HG03280 (cell line): ENCODE measurements around the gene SNCB.

Experiments
- ATAC-seq: cut with Tn5 transposase; IDR thresholded peaks from one replicate; pipeline ENCODE4 v1.9.1; 2021; ENCODE audit warnings: mild to moderate bottlenecking, moderate library complexity; ENCODE audit not compliant: unreplicated experiment

The SNCB gene

DNA sequence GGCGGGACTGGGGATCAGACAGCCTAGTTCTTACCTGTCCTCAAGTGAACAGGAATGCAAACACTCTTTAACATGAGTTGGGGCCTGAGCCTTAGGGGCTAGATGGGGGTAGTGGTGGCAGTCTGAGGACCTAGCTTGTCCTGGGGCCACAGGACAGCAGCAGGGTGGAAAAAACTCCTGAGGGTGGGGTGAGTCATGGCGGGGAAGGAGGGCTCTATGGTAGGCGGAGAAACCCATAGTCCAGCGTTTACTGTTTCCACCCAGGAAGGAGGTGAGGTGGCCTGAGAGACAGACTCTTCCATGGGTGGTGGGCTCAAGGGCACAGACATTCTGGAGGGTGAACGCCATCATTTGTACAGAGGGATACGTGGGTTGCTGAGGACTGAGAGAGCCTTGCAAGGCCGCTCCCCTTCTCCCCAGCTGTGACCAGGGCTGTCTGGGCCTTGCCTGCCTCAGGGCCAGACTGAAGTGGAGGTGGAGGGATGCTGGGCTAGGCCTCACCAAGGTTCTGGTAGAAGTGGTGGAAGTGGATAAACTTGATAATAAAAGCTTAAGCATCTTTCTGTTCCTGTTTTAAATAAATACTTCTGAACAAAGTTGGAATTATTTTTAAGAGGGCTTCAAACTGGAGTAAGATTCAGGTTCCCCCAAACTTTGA, 15.8 kb upstream of the SNCB start:
- ATAC-seq: no peak

DNA sequence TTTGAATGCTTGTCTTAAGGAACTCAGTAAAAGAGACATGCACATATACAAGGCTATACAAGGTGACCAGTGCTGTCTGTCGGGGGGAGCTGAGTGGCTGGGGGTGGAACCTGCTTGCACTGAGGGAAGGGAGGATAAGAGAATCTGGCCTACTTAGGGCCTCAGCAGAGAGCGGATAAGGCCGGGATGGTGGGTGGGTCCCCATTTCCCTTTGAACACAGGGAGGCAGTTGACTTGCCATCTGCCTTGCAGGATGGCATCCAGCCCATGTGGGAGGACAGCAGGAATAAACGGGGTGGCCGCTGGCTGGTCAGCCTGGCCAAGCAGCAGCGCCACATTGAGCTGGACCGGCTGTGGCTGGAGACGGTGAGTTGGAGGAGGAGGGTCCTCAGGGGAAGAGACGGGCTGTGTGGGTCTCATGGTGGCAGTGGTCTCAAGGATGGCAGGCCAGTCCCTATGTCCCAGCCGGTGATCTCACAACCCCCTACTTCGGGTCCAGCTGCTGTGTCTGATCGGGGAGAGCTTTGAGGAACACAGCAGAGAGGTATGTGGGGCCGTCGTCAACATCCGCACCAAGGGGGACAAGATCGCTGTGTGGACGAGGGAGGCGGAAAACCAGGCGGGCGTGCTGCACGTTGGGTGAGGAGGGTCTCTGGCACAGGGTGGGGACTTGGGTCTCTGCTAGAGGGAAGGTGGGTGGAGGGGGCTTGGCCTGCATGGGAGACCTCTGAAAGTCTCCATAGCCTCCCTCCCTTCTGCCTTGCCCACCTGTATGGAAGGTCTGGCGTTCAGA, 14.7 kb upstream of the SNCB start:
- no peak for ATAC-seq

DNA sequence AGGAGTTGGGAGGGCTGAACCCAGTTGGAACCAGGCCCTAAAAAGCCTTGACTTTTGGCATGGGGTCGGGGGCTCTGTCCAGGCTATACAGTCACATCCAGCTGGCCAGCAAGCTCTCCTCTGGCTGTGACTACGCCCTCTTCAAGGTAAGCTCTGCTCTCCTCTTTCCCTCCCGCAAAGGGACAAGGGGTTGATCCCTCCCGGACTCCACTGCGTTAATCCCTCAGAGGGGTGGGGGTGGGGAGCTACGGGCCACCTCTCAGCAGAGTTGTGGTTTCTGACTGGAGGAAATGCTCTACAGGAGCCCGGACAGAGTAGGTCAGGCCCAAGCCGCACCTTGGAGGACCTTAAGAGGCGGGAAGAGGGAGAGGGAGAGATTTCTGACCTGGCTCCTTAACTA, 14.0 kb upstream of the SNCB start:
- no peak for ATAC-seq

DNA sequence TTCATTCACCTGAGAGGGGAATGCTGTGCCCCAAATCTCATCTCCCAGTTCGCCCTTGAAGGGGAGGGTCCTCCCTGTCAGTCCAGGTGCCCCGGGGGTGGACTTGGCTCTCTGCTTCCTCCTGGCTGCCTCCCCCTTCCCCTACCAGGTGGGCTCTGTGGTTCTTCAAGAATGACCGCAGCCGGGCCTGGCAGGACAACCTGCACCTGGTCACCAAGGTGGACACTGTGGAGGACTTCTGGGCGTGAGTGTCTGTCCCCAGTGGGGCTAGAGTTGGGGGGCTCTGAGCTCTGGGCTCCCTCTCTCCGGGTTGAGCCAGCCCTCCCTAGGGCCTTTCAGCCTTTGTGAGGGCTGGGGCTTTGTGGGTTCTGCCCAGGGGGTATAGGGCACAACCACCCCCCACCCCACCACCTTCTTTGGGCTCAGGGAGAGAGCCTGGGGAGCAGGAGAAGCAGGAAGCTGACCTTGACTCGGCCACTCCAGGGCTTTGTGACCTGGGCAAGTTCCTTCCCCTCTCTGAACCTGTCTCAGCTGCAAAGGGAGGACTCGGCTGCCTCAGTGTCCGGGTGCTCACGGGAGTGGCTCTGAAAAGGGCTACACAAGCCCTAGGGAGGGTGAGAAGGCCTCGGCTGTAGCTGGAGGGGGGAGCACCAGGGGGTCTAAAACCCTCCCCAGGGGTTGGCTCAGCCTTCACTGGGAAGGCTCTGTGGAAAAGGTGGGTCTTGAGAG, 13.3 kb upstream of the SNCB start:
- no peak for ATAC-seq

DNA sequence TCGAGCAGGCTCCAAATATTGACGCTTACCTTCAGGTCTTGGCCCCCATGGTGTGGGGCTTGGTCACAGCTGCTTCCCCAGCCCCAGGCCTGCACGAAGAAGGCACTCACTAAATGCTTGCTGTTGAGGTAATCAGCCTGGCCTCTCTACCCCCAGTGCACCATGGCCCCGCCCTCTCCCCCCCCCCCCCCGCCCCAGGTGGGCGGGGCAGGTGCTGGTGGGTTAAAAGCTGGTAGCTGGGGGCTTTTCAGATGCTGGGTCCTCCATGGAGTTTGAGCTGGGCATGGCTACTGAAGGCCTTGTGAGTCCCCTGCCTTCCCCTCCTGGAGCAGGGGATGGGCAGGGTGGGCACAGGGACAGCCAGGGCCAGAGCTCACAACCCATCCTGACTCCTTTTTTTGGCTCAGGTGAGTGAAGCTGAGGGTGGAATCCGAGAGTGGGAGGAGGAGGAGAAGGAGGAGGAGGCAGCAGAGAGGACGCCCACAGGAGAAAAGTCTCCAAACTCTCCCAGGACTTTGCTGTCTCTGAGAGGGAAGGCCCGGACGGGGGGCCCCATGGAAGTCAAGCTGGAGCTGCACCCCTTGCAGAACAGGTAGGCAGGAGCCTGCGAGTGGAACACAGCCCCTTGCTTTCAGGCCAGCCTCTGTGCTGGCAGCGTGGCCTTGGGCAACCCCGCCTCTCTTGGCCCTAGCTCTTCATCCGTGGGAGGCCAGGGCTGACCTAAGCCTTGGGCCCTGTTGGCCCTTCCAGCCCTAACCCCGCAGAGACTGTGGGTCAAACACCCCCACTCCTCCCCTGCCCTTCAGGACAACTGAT, 12.5 kb upstream of the SNCB start:
- ATAC-seq: no peak

DNA sequence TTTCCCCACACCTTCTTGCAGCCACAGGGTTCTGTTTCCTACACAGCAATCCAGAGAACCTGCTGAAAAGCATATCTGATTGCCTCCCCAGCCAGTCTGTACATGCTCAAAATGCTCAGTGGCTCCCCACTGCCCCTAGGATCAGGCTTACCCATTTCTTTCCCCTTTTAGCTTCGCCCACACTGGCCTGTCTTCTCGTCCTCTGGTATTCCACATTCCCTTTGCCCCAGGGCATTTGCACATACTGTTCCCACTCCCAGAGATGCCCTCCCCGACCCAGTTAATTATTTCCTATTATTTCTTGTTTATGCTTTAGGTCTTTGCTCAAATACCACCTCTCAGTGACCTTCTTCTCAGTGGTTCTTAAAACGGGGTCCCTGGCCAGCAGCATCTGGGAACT, 10.3 kb upstream of the SNCB start:
- ATAC-seq: no peak

DNA sequence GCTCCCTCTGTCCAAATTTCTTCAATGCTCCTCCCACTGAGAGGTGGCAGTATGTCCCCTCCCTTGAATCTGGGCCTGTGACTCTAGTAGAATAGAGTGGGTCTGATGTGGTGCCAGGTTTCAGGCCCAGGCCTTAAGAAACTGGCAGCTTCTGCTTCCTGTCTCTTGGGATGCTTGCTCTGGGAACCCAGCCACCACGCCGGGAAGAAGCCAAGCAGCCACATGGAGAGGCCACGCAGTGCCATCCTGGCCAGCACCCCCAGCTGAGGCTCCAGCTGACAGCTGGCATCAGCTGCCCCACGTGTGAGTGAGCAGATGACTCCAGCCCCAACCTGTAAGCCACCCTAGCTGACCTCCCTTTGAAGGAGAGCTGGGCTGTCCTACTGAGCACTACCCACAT, 9.6 kb upstream of the SNCB start:
- ATAC-seq: no peak

DNA sequence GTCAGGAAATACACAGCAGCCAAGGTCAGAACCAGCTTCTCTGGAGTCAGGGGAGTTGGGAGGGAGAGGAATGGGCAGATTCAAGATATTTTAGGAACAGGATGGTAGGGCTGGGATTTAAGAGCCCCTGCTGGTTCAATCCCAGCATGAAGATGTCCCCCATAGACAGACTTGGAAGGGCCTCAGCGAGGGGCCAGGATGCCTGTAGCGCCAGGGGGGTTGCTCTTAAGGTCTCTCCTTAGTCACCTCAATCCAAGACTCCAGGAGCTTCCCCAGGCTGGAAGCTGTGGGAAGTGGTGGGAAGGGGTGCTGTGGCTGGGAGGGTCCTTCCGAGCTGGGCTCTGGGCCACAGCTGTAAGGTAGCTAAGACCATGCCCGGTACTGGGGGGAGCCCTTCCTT, 8.9 kb upstream of the SNCB start:
- no peak for ATAC-seq

DNA sequence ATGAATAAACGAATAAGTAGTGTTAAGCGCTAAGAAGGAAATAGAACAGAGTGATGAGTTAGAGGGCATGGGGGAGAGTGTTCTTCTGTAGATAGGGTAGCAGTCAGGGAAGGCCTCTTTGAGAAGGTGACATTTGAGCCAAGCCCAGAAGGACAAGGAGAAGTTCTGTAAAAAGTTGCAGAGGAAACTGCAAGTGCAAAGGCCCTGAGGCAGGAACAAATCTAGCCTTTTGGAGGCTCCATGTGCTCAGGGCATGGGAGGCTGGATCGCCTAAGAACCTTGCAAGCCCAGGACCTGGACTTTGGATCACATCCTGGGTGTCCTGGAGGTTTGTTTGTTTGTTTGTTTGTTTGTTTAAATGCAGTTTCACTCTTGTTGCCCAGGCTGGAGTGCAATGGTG, 8.1 kb upstream of the SNCB start:
- no peak for ATAC-seq

DNA sequence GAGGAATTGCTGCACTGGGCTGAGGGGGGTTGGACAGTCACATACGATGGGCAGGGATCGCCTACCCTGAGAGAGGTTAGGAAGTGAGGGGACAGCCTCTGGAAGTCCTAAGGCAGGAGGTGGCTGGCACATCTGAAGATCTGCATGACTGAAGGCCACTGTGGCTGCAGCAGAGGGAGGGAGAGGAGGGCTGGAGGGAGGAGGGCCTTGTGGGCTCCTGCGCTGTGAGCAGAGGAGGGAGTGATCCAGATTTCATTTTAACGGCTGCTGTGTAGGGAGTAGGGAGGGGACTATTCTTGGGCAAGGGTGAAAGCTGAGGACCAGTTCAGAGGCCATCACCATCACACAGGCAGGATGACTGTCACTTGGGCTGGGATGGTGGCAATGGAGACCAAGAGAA, 7.2 kb upstream of the SNCB start:
- ATAC-seq: no peak

DNA sequence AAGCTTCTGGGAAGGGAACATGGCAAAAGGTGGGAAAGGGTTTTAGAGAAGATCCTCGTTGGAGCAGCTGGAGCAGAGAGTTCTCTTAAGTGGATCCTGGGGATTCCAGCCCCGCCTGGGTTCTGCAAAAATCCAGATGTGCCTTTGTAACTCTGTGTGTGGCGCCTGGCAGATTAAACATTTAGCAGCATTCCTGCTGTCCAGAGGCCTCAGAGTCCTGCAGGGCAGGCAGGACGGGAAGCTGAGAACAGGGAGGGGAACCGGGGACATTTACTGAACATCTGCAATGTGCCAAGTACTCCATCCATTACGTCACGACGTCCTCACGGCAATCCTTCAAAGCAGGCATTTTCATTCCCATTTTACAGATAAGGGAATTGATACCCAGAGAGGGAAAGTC, 6.1 kb upstream of the SNCB start:
- no peak for ATAC-seq

DNA sequence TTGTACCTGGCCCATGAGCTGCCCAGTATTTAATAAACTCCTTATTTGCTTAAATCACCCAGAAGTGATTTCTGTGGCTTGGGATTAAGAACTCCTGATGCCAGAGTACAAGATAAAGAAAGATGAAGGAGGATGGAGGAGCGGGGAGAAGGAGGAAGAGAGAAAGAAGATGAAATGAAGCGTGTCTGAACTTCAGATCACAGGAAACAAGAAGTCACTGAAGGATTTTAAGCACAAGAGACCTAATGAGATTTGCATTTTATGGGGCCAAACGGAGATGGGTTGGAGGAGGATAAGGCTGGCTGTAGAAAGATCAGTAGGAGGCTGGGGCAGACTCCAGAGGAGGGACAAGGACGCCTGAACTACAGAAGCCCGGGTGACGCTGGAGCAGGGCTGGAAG, 3.3 kb upstream of the SNCB start:
- ATAC-seq: no peak

DNA sequence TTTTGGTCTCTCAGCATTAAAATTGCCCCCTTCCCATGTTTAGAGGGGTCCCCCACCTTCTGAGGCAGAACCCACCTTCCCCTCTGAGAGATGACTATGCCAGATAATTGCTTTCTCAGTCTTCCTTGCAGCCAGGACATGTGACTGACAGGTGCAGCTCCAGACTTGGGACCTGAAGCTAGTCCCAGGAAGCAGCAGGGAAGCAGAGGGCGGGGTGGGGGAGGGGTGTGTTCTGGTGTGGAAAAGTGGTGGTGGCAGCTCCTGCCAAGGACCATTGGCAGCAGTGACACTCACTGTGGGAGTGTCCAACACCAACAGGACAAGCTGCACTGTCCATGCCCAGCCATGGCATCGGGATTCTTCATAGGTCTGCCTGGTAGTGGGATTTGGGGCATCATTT, 2.4 kb upstream of the SNCB start:
- ATAC-seq: no peak

DNA sequence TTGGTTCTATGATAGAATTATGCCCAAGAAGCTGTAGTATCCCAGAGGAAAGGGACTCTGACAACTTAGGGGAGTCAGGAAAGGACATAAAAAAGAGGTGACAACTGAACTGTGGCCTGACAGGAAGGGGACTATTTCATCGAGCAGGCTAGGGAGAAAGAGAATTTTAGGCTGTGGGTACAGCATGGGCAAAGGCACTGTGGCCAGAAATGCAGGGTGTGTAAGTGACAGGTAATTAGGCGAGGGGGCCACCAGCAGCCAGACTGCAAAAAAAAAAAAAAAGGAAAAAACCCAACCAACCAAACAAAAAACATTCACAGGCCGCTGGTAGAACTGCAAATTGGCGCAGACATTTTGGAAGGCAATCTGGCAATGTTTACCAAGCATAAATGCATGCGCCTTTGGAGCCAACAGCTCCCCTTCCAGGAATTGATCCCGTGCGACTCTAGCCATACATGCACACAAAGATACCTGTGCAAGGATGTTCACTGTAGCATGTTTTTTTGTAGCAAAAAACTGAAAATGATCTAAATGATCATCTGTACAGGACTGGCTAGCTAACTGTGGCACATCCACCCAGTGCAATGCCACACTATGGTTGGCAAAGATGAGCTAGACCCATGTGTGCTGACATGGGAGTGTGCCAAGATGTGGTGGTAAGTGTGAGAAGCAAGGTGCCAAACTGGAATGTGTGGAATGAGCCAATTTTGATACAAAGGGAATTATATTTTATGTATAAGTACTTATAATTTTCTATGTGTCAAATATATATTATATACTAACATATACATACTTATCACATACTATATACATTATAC, 1.3 kb upstream of the SNCB start:
- ATAC-seq: no peak

DNA sequence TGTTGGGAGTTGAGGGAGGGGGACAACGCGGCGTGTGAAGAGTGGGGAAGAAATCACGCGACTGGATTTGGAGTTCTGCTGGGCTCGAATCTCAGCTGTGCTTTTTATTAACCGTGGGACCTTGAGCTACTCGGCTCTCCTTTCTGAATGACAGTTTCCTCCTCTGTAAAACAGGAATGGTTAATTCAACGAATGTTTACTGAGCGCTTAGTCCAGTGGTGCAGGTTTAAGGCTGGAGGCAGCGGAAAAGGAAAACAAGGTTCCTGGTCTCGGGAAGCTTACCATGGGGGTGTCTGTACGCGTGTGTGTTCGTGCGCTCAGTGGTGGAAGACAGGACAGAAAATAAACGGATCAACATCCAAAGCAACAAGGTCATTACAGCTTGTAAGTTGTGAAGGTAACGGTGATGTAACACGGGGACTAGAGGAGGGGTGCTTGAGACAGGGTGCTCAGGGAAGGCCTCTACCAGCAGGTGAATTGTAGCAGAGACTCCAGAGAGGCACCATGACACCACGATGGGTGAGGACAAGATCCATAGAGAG, 418 bp upstream of the SNCB start:
- ATAC-seq: no peak

DNA sequence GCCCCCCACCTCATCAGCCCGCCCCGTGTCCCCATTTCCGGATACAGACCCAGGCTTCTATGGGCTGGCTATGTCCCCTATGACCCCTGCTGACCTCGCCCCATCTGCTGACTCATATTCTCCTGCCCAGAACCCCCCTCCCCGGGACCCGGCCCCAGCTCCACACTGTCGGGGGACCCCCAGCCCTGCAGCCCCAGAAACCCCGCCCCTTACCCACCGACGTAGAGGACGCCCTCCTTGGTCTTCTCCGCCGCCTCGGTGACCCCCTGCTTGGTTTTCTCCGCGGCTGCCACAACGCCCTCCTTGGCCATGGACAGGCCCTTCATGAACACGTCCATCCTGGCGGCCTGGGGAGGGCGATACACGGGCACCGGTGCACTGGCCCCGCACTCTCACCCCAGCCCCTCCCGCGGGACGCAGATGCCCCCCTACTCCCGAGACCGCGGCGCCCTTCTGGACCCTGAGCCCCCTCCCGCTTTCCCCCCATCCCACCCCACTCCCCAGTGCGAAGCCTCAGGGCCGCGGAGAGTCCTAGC, 949 bp downstream of the SNCB start:
- no peak for ATAC-seq

DNA sequence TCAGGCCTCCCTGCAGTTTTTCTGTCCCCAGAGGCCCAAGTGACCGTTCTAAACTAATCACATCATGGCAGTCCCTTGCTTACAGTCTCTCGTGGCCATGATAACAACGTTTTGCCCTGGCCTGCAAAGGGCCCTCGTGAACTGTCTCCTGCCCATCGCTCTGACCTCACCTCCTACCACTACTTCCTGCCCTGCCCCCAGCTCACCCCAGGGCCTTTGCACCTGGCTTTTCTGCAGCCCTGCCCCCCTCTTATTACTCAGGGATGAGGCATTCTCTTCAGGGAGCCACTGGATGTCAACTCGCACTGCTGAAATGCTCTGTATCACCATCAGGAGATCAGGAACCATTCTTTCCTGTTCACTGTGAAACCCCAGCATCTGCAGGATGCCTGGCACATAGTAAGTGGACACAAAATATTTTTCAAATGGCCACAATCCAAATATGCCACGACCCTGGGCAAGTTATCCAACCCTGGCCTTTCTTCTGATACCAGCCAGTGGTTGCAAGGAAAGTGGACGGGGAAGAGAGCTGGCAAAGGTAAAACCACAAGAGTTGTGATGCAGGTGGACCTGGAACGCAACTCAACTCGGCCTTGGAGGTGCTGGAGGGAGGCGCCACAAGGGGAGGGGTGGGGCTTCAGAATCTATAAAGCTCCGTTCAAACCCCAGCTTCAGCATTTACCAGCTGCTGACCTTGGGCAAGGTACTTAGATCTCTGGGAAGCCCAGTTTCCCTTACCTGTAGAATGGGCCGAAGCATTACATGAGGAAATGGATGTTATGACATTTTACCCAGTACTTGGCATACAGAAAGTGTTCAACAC, 1.7 kb downstream of the SNCB start:
- no peak for ATAC-seq

DNA sequence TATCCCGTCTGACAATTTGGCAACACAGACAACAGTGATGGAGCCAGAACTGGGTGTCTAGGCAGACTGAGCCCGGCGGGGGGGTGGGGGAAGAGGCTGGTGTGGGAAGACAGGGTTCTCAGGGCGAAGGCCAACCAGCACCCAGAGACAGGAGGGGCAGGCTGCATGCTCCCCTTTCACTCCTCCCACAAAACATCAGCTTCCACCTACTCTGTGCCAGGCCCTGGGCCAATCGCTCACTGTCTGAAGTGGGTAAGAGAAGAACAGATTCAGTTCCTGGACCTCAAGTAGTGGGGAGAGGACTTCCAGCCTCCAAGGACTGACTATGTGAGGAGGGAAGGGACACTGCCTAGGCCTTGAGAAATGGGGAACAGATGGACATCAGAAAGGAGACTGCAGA, 2.8 kb downstream of the SNCB start:
- ATAC-seq: no peak

DNA sequence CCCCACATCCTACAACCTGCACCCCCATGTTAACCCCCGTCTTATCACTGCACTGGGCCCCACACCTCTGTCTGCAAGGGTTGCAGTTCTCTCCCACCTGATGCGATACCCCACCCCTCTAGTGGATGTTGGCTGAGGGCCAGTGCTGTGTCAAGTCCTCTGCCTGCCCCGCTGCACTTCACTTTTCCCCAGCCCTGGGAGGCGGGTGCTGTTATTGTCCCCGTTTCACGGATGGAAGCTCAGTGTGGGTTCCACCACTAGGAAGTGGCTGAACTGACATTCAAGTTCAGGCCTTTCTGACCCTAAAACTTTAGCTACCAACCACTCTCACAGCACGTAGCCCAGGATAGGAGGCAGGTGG, 3.5 kb downstream of the SNCB start:
- no peak for ATAC-seq
